Measurements from ENCODE around the gene BAG5. TPM values are rescaled to one million over a fixed set of nuclear protein-coding genes. Genes with fewer than 3 reads are reported as not detected.
A peak's percentile ranks its signal among the peaks of the same experiment; 100 is the strongest.

Gene BAG5
- total and polyA plus RNA-seq, 2 of the 8 experiments (the other 6 are each of a cell fraction or from before 2014, with no cell fraction given), result 7.4 to 29.5 TPM

DNA sequence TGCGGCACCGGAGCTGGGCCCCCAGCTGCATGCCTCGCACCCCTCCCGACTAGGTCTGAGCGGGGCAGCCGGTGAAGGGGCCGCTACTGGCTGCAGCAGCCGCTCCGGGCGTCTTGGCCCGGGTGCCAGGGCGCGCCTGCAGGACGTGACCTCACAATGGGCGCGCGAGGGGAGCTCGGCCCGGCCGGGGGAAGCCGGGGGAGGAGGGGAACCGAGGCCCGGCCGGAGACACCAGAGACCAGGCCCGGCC lies 353 bp downstream of the BAG5 start:
- H3K36me3 ChIP-seq (ENCODE audit: control insufficient read depth in 2 of 4, insufficient read depth in 4 of 4, low read length in 3 of 4), result peaks cover 0 to 21% (median 12%) of the 10 kb centered on the region in 4 experiments; a peak in 7 of 8 replicates
- H3K27ac ChIP-seq (ENCODE audit: low read depth, low read length), result peak overlapping the region; percentile 94; the same call in 1 of the 2 replicates
- ChIA-PET POLR2A (ENCODE audit: partially characterized antibody) (interaction anchor here (0.6 to 2.7 kb wide), 19 partner anchors 12 to 334 kb away, joined by 3 to 40 read pairs (median 4); partner anchors contain the start of genes CKB, TRMT61A, XRCC3 and ZFYVE21), CTCF (ENCODE audit: partially characterized antibody) (interaction anchor here (1.1 to 2.6 kb wide), 7 partner anchors 9 to 52 kb away, joined by 3 to 14 read pairs (median 6); no protein-coding TSS in a partner anchor)
- peaks cover 0 to 4% (median under 1%) of the 10 kb centered on the region in 4 experiments; a peak in 2 of 7 replicates for H3K4me1 ChIP-seq (replicated peaks in 1 of 4; ENCODE audit: control insufficient read depth in 3 of 4, insufficient read depth in 4 of 4, low read length in 3 of 4)
- DNase-seq (ENCODE audit: low read depth in 1 of 2, low spot score in 2 of 2), result no peak
- peak overlapping the region; percentile 57 for H3K56ac ChIP-seq (replicated peaks; ENCODE audit: insufficient read length, low read depth, low read length)
- no peak for FAIRE-seq
- peaks cover 12 to 81% of the 10 kb centered on the region in 2 experiments for H3K79me2 ChIP-seq (ENCODE audit: control insufficient read depth in 1 of 2, insufficient read depth in 2 of 2, low read length in 2 of 2)
- H3K18ac ChIP-seq (ENCODE audit: extremely low read depth, low read length), result no peak overlapping the region; the same call in 1 of the 2 replicates
- H3K9ac ChIP-seq (replicated peaks in 1 of 4; ENCODE audit: extremely low read depth in 1 of 4, low read depth in 3 of 4, low read length in 3 of 4), result peak overlapping the region; percentile 81 to 89 (median 86)
- H4K91ac ChIP-seq (replicated peaks; ENCODE audit: insufficient read length, low read length), result no peak overlapping the region
- no peak overlapping the region for H2BK120ac ChIP-seq (replicated peaks; ENCODE audit: low read depth, low read length)
- no peak overlapping the region for H3K14ac ChIP-seq (ENCODE audit: insufficient read length)
- WGBS, 2 experiments (ENCODE audit: extremely low coverage in 1 of 2, insufficient coverage in 1 of 2, insufficient read length in 1 of 2, insufficient replicate concordance in 2 of 2, low coverage in 1 of 2, low lambda C conversion rate in 2 of 2, missing lambda C conversion rate in 1 of 2), result 1% methylated on average over 15 of the region's 25 CpGs; no CpG with 5 or more reads in 1 of the 2 experiments
- H3K9me3 ChIP-seq (ENCODE audit: insufficient read depth in 2 of 2, low read depth in 1 of 2, low read length in 1 of 2), result no peaks in the 10 kb centered on the region
- peak overlapping the region; percentile 82 to 97 (median 91) for H3K4me3 ChIP-seq (ENCODE audit: extremely low read depth in 1 of 4, insufficient read depth in 2 of 4, low read depth in 3 of 4, low read length in 4 of 4)
- H2BK15ac ChIP-seq (ENCODE audit: low read length), result no peak overlapping the region
- TF ChIP-seq SIN3A (conservative IDR thresholded peaks at IDR 0.05 in 1 of 2, IDR thresholded peaks at IDR 0.05 in 1 of 2; ENCODE audit: low read depth in 1 of 2, low read length in 2 of 2), result 0 out of 4 replicates have a peak, but pooled peaks of 1 of the 2 experiments have one; percentile 9
- TF ChIP-seq CHD1 (IDR thresholded peaks at IDR 0.05; ENCODE audit: low read depth, low read length), result no peak
- no peak overlapping the region for H2BK20ac ChIP-seq (ENCODE audit: low read length)
- H3K4ac ChIP-seq (replicated peaks; ENCODE audit: insufficient read length, low read depth, low read length), result no peak overlapping the region
- peak overlapping the region; percentile 40 for H4K5ac ChIP-seq (ENCODE audit: insufficient read length, low read depth, low read length)
- peak overlapping the region; percentile 90; the same call in 1 of the 2 replicates for H4K8ac ChIP-seq (ENCODE audit: extremely low read depth, insufficient read depth, low read length)
- H2BK12ac ChIP-seq (ENCODE audit: low read depth, low read length), result no peak overlapping the region; the same call in 1 of the 2 replicates
- peaks cover 12% of the 10 kb centered on the region; the same call in 1 of the 2 replicates for H3K23me2 ChIP-seq (ENCODE audit: low read depth, low read length)
- peaks cover 8 to 13% of the 10 kb centered on the region in 2 experiments for H4K20me1 ChIP-seq (replicated peaks in 1 of 2; ENCODE audit: control insufficient read depth in 1 of 2, insufficient read depth in 2 of 2, low read length in 2 of 2)
- no peak overlapping the region for H2AK5ac ChIP-seq (ENCODE audit: low read depth, low read length)
- H3K79me1 ChIP-seq (ENCODE audit: low read depth, low read length), result peaks cover 13% of the 10 kb centered on the region; the same call in 1 of the 2 replicates
- peak overlapping the region; percentile 80 to 87 for H3K4me2 ChIP-seq (ENCODE audit: insufficient read depth in 1 of 2, low read depth in 2 of 2, low read length in 2 of 2)
- no peak overlapping the region for H3K23ac ChIP-seq (ENCODE audit: insufficient read length)
- H2BK5ac ChIP-seq (ENCODE audit: low read depth, low read length), result peak overlapping the region; percentile 54; the same call in 1 of the 2 replicates
- H3K27me3 ChIP-seq (replicated peaks in 1 of 4; ENCODE audit: control insufficient read depth in 3 of 4, extremely low read depth in 1 of 4, insufficient read depth in 3 of 4, low read length in 3 of 4), result no peaks in the 10 kb centered on the region
- no peak overlapping the region for H2AFZ ChIP-seq (ENCODE audit: low read length)

Measured in H1 (cell line).